Spleen (tissue), 7 donors: ENCODE data around the gene DDI2.

Experiments used
- CTCF ChIP-seq, 11 experiments: fragments of 200-600 bp in 7 of 11; fragments of 450-650 bp in 4 of 11; sonication (generic) in 4 of 11; IDR thresholded peaks in 8 of 11; conservative IDR thresholded peaks in 3 of 11; 1 replicate in 7 of 11; 2 replicates in 4 of 11; pipeline versions ENCODE4 v1.4.0 to v1.8.0; 2016 to 2021; ENCODE audit warnings: antibody characterized with exemption in 11 of 11, inconsistent platforms in 4 of 11, mild to moderate bottlenecking in 1 of 11
- POLR2A ChIP-seq, 3 donors: fragments of 450-650 bp; IDR thresholded peaks; one replicate each; pipeline ENCODE4 v1.5.1; 2017; ENCODE audit warnings: antibody characterized with exemption in 3 of 3, mild to moderate bottlenecking in 1 of 3
- donor health status: DM: no; HTN: no; CAD: no; lungs with moderate emphysema.
- donor health status: DM: no; HTN: no; CAD: no.
- donor health status: DM: no; HTN: no; CAD: no.

- no peak for TF ChIP-seq CTCF (IDR thresholded peaks at IDR 0.05 in 8 of 11, conservative IDR thresholded peaks at IDR 0.05 in 3 of 11)
- TF ChIP-seq POLR2A (IDR thresholded peaks at IDR 0.05): no peak
These were observed 65.7 kb downstream of the DDI2 start for GRCh38 chr1:15682936-15683341.
